Measurements from ENCODE around the gene AQP7. TPM values are rescaled to one million over a fixed set of nuclear protein-coding genes. Genes with fewer than 3 reads are reported as not detected.
"Not testable (repeated sequence)": the region's sequence is repeated elsewhere in the genome, so short reads cannot be mapped to it uniquely, and the experiment has no call there.

The AQP7 gene
- total RNA-seq, 3 donors from 2014 or later: 9.2 to 25.2 (median 17.2) TPM

DNA sequence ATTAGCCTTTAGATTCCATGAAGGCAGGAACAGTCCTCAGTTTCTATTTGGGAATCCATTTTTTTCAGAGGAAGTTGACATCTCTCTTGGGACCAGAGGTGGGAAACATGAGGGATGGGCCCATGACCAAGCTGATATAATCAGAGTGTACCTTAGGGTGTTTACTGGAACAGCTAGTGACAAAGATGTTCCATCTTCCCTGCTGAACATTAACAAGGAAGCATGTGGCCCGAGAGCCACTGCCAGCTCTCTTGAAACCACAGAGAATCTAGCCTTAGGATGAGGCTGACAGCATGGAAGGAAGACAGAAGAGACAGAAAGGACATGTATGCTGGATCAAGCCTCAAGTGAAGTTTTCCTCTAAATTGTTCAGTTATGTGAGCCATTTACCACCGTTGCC is 29.1 kb upstream of the AQP7 start:
- Histone ChIP-seq H3K9me3 (no peaks in the 10 kb centered on the region), H3K4me3 (no peak overlapping the region), H3K36me3 (ENCODE audit: low read depth) (no peaks in the 10 kb centered on the region), H3K4me1 (ENCODE audit: low read depth) (no peaks in the 10 kb centered on the region)
- ATAC-seq (no peak), DNase-seq (no peak)
- TF ChIP-seq, protein P1, sequence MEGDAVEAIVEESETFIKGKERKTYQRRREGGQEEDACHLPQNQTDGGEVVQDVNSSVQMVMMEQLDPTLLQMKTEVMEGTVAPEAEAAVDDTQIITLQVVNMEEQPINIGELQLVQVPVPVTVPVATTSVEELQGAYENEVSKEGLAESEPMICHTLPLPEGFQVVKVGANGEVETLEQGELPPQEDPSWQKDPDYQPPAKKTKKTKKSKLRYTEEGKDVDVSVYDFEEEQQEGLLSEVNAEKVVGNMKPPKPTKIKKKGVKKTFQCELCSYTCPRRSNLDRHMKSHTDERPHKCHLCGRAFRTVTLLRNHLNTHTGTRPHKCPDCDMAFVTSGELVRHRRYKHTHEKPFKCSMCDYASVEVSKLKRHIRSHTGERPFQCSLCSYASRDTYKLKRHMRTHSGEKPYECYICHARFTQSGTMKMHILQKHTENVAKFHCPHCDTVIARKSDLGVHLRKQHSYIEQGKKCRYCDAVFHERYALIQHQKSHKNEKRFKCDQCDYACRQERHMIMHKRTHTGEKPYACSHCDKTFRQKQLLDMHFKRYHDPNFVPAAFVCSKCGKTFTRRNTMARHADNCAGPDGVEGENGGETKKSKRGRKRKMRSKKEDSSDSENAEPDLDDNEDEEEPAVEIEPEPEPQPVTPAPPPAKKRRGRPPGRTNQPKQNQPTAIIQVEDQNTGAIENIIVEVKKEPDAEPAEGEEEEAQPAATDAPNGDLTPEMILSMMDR (IDR thresholded peaks at IDR 0.05): no peak
- intact Hi-C loops (cut with DNase I, micrococcal nuclease): no loop called here

DNA sequence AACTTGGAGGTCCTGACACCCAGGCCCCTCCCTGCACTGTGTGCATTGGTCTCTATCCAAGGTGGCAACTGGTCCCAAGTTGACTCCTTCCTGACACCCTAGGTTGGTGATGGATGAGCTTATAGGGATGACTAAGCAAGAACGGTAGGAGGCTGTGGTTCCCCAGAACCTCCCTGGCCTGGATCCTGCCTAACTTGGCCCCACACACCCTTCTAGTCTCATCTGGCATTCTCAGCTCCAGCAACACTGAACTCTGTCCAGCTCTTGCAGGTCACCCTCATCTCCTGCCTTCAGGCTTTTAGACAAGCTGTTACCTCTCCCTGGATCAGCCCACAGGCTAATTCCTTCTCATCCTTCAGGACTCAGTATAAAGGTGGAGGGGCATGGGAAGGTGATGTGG is 28.6 kb upstream of the AQP7 start:
- Histone ChIP-seq H3K4me1 (ENCODE audit: low read depth) (no peaks in the 10 kb centered on the region), H3K36me3 (ENCODE audit: low read depth) (no peaks in the 10 kb centered on the region), H3K4me3 (no peak overlapping the region), H3K9me3 (no peaks in the 10 kb centered on the region)
- ATAC-seq (no peak), DNase-seq (no peak)
- TF ChIP-seq, protein P1 (IDR thresholded peaks at IDR 0.05): no peak
- intact Hi-C loops (cut with DNase I, micrococcal nuclease): no loop called here

DNA sequence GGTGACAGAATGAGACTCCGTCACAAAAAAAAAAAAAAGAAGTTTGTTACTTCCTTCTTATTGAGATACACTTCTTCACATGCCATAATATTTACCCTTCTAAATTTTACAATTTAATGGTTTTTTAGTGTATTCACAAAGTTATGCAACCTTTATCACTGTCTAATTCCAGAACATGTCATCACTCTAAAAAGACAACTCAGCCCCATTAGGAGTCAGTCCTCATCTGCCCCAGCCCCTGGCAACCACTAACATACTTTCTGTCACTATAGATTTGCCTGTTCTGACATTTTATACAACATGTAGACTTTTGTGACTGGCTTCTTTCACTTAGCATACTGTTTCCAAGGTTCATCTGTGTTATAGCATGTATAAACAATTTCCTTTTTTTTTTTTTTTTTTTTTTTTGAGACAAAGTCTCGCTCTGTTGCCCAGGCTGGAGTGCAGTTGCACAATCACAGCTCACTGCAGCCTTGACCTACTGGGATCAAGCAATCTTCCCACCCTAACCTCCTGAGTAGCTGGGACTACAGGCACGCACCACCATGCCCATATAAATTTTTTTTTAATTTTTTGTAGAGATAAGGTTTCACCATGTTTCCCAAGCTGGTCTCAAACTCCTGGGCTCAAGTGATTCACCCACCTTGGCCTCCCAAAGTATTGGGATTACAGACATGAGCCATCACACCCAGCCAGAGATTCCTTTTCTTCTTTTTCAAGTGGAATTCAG is 27.1 kb upstream of the AQP7 start:
- no peak for DNase-seq
- no peak for ATAC-seq
- intact Hi-C loops (cut with DNase I, micrococcal nuclease): no loop called here
- H3K36me3 ChIP-seq (ENCODE audit: low read depth): no peaks in the 10 kb centered on the region
- no peaks in the 10 kb centered on the region for H3K4me1 ChIP-seq (ENCODE audit: low read depth)
- no peaks in the 10 kb centered on the region for H3K9me3 ChIP-seq
- no peak overlapping the region for H3K4me3 ChIP-seq
- TF ChIP-seq, protein P1 (IDR thresholded peaks at IDR 0.05): no peak

- Histone ChIP-seq H3K4me1 (ENCODE audit: low read depth) (no peaks in the 10 kb centered on the region), H3K9me3 (no peaks in the 10 kb centered on the region), H3K4me3 (no peak overlapping the region), H3K36me3 (ENCODE audit: low read depth) (no peaks in the 10 kb centered on the region)
- TF ChIP-seq, protein P1 (IDR thresholded peaks at IDR 0.05): no peak
- ATAC-seq (no peak), DNase-seq (no peak)
- intact Hi-C loops (cut with DNase I, micrococcal nuclease): no loop called here
Observed at GRCh38 chr9:33426843-33427293, 24.5 kb upstream of the AQP7 start.

- TF ChIP-seq, protein P1 (IDR thresholded peaks at IDR 0.05): no peak
- intact Hi-C loops (cut with DNase I, micrococcal nuclease): no loop called here
- DNase-seq (no peak), ATAC-seq (no peak)
- Histone ChIP-seq H3K36me3 (ENCODE audit: low read depth) (no peaks in the 10 kb centered on the region), H3K4me1 (ENCODE audit: low read depth) (no peaks in the 10 kb centered on the region), H3K4me3 (no peak overlapping the region), H3K9me3 (no peaks in the 10 kb centered on the region)
Observed at GRCh38 chr9:33425128-33425533, 22.8 kb upstream of the AQP7 start.

DNA sequence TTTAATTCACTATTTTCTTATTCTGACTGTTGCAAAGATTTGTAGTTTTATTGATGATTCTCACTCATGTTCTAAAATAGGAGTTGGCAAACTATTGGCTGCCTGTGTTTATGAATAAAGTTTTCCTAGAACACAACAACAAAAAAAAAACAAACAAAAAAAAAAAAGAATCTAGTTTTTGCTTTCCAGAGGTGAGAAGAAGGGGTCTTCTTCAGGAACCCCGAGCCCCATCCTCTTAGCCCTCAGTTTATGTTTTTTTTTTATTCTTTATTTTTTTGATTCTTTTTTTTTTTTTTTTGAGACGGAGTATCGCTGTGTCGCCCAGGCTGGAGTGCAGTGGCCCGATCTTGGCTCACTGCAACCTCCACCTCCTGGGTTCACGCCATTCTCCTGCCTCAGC is 22.1 kb upstream of the AQP7 start:
- H3K9me3 ChIP-seq; DNase-seq; ATAC-seq; H3K4me1 ChIP-seq (ENCODE audit: low read depth); intact Hi-C loops (cut with DNase I, micrococcal nuclease); H3K4me3 ChIP-seq; H3K36me3 ChIP-seq (ENCODE audit: low read depth): not testable (repeated sequence)

DNA sequence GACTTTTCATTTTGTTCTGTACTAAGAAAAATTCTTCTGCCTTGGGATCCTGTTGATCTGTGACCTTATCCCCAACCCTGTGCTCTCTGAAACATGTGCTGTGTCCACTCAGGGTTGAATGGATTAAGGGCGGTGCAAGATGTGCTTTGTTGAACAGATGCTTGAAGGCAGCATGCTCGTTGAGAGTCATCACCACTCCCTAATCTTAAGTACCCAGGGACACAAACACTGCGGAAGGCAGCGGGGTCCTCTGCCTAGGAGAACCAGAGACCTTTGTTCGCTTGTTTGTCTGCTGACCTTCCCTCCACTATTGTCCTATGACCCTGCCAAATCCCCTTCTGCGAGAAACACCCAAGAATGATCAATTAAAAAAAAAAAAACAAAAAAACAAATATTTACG is 21.7 kb upstream of the AQP7 start:
- H3K36me3 ChIP-seq (ENCODE audit: low read depth); intact Hi-C loops (cut with DNase I, micrococcal nuclease); H3K4me3 ChIP-seq; H3K4me1 ChIP-seq (ENCODE audit: low read depth); H3K9me3 ChIP-seq; ATAC-seq; DNase-seq: not testable (repeated sequence)

Measured in mucosa of descending colon (tissue), 3 donors.